Neutrophil (primary cell): ENCODE measurements around the gene RFFL.

Experiments used
- H3K27ac ChIP-seq: fragments of 200-600 bp; sonication (generic); 2 replicates; pipeline ENCODE4 v1.5.1; 2016; ENCODE audit warnings: mild to moderate bottlenecking, moderate library complexity
- H3K27me3 ChIP-seq: fragments of 200-600 bp; sonication (generic); 2 replicates; pipeline ENCODE4 v1.6.0; 2016; ENCODE audit warnings: mild to moderate bottlenecking
- H3K36me3 ChIP-seq: fragments of 200-600 bp; sonication (generic); 2 replicates; pipeline ENCODE4 v1.5.1; 2017
- H3K4me1 ChIP-seq, 2 experiments: fragments of 200-600 bp in 1 of 2; sonication (generic) in 1 of 2; 1 replicate in 1 of 2; 2 replicates in 1 of 2; pipeline versions ENCODE4 v1.5.1 to v1.6.1; 2013 to 2016; ENCODE audit warnings: low read depth in 1 of 2, low read length in 1 of 2, mild to moderate bottlenecking in 1 of 2, moderate library complexity in 1 of 2; ENCODE audit not compliant: control insufficient read depth in 1 of 2, insufficient read depth in 1 of 2
- H3K4me3 ChIP-seq, 2 experiments: fragments of 200-600 bp in 1 of 2; sonication (generic) in 1 of 2; 1 replicate in 1 of 2; 2 replicates in 1 of 2; pipeline ENCODE4 v1.5.1; 2013 to 2016; ENCODE audit warnings: low read depth in 1 of 2, low read length in 1 of 2, mild to moderate bottlenecking in 1 of 2, moderate library complexity in 1 of 2
- H3K9me3 ChIP-seq: fragments of 200-600 bp; sonication (generic); 2 replicates; pipeline ENCODE4 v1.5.1; 2016
- TF ChIP-seq, protein P1 (sequence below): fragments of 200-600 bp; sonication (generic); IDR thresholded peaks from 2 replicates; pipeline ENCODE4 v1.5.1; 2016; ENCODE audit warnings: antibody characterized with exemption

Gene RFFL

DNA sequence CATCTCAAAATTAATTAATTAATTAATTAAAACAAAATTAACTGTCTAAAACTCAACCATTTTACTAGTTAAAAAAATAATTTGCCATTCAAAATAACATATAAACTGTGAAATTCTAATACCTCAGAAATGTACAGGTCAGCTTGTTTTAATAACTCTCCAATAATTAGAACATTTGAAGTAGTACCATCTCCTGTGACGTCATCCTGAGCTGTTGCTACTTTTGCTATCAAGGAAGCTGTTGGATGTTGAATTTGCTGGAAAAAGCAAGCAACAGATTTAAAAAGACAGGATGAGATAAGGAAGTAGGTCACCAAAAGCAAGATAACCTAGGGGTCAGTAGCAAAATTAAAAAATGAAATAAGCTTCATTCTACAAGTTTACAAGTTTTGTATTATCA, 105.1 kb downstream of the RFFL start:
- H3K27me3 ChIP-seq: no peaks in the 10 kb centered on the region
- TF ChIP-seq, protein P1, sequence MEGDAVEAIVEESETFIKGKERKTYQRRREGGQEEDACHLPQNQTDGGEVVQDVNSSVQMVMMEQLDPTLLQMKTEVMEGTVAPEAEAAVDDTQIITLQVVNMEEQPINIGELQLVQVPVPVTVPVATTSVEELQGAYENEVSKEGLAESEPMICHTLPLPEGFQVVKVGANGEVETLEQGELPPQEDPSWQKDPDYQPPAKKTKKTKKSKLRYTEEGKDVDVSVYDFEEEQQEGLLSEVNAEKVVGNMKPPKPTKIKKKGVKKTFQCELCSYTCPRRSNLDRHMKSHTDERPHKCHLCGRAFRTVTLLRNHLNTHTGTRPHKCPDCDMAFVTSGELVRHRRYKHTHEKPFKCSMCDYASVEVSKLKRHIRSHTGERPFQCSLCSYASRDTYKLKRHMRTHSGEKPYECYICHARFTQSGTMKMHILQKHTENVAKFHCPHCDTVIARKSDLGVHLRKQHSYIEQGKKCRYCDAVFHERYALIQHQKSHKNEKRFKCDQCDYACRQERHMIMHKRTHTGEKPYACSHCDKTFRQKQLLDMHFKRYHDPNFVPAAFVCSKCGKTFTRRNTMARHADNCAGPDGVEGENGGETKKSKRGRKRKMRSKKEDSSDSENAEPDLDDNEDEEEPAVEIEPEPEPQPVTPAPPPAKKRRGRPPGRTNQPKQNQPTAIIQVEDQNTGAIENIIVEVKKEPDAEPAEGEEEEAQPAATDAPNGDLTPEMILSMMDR: no peak
- H3K4me1 ChIP-seq: peaks cover 21 to 26% of the 10 kb centered on the region in 2 experiments
- H3K4me3 ChIP-seq: no peak overlapping the region
- no peaks in the 10 kb centered on the region for H3K9me3 ChIP-seq
- no peak overlapping the region for H3K27ac ChIP-seq
- H3K36me3 ChIP-seq: no peaks in the 10 kb centered on the region
